Measurements from ENCODE around the gene TRIM54.

Gene TRIM54

DNA sequence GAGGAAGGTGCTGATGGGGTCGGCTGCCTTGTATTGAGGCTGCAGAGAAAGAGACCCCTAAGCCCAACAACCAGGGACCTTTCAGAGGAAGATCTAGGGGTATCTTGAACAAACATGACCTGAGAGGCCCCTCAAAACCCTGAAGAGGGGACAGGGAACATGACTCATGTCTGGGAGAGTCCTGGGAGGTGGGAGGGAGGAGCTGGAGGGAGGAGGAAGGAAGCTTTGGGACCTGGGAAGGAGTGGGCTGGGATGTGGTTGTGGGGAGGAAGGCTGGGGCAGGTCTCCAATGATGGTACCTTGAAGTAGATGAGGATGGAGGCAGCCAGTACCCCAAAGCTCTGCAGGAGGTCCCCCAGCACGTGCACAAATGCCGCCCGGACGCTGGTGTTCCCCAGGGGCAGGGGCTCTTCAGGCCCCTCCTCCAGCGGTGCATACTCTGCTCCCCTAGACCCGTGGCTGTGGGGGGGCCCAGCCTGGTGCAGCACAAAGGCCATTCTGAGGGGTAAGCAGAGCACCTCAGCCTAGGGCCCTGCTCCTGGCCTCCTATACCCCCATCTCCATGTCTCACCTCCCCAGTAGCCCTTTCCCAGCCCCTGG is 25.3 kb upstream of the TRIM54 start:
- DNase-seq (ENCODE audit: insufficient read length, low spot score) (no peak), FAIRE-seq (no peak)
- TF ChIP-seq, protein P1, sequence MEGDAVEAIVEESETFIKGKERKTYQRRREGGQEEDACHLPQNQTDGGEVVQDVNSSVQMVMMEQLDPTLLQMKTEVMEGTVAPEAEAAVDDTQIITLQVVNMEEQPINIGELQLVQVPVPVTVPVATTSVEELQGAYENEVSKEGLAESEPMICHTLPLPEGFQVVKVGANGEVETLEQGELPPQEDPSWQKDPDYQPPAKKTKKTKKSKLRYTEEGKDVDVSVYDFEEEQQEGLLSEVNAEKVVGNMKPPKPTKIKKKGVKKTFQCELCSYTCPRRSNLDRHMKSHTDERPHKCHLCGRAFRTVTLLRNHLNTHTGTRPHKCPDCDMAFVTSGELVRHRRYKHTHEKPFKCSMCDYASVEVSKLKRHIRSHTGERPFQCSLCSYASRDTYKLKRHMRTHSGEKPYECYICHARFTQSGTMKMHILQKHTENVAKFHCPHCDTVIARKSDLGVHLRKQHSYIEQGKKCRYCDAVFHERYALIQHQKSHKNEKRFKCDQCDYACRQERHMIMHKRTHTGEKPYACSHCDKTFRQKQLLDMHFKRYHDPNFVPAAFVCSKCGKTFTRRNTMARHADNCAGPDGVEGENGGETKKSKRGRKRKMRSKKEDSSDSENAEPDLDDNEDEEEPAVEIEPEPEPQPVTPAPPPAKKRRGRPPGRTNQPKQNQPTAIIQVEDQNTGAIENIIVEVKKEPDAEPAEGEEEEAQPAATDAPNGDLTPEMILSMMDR (IDR thresholded peaks at IDR 0.05; ENCODE audit: insufficient read depth, missing control alignments), result no peak

DNA sequence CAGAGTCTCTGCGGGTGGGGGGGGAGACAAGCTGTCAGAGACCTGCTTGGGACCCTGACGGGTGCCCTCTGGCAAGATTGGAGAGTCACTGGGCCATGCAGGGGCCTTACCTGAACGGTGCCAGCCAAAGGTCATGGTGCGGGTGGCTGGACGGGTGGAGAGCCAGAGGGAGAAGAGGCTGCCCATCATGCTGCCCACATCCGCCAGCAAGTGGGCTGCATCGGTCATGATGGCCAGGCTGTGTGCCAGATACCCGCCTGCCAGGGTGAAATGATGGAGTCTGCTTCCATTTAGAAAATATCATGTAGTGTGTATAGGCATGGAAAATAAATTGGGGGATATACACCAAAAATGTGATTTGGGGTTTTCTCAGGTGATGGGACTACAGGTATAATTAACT is 24.2 kb upstream of the TRIM54 start:
- DNase-seq (ENCODE audit: insufficient read length, low spot score), result no peak
- no peak for FAIRE-seq
- TF ChIP-seq, protein P1 (IDR thresholded peaks at IDR 0.05; ENCODE audit: insufficient read depth, missing control alignments), result no peak

DNA sequence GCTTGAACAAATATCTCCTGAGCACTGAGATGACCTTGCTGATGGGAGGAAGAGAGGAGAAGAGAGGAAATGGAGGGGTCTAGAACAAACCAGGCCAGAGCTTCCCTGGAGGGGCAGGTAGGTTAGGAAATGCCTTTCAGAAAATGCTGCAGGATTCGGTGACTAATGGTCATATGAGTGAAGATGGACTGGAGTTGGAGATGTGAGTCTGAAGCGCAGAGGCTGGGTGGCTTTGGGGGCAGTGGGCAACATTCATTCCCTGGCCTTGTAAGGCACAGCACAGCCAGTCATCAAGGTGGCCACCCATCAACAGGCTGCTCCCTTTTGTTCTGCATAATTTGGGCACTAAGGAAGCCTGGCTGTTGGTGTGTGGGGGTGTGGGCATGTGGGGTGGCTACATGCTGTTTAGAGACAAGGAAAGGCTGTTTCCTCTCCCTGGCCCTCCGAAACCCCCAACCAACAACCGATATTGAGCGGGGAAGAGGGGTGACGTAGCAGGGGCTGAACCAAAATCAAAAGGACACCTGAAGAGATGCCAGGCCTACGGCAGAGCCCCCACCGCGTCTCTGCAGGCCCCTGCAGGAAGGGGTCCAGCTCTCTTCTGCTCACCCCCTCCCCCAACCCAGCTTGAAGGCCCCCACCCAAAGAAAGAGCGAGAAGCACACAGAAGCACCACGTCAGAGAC is 20.8 kb upstream of the TRIM54 start:
- no peak for DNase-seq (ENCODE audit: insufficient read length, low spot score)
- TF ChIP-seq, protein P1 (IDR thresholded peaks at IDR 0.05; ENCODE audit: insufficient read depth, missing control alignments), result no peak
- no peak for FAIRE-seq

DNA sequence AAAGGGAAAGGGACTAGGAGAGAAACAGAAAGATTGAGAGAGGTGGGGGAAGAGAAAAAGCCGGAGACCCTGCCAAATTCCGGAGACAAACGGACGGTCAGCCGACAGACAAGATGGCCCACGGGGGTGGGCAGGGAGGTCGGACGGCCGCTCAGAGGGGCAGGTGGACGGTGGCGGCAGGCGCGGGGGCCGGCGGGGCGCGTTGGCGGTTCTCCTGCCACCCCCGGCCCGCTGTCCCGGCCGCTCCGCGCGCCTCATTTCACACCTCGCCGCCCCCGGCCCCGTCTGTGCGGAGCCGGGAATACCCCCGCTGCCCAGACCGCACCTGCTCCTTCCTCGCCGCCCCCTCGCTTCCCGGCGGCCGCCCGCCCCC is 20.3 kb upstream of the TRIM54 start:
- DNase-seq (ENCODE audit: insufficient read length, low spot score), result no peak
- no peak for FAIRE-seq
- TF ChIP-seq, protein P1 (IDR thresholded peaks at IDR 0.05; ENCODE audit: insufficient read depth, missing control alignments), result no peak

DNA sequence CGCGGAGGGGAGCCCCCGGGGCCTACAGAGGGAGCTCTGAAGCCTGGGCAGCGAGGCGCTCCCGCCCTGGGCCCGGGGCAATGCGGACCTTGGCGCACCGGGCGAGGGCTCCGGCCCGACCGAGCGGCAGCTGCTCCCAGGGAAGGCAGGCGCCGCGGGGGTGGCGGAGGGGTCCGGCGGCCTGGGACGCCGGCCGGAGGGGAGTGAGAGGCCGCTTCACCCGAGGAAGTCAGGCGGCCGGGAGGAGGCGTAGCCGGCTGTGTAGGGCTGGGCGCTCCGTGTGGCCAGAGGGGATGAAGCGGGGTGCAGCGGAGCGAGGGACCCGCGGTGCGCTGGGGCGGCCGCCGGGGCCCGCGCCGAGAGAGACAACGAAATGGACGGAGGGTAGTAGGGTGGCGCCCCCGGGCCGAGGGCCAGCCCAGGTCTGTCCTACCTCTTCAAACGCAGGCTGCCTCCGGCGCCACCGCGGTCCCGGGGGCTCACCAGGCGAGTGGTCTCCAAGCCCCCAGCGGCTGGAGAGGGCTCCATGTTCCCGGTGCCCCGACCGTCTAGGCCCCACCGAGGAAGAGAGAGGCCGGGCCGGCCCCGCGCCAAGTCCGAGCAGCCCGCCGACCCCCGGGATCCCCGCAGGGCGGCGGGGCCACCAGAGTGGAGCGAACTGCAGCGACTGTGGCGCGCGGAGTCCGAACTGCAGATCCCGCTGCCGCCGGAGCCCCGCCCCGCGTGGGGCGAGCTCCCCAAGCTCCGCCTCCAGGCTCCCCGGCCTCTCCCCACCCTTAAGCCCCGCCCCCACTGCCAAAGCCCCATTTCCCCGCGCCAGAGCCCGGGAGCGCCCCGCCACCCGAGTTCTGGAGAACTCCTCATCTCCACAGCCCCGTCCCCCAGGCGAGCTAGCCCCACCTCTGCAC is 19.6 kb upstream of the TRIM54 start, which contains the start of gene SLC30A3:
SLC30A3 (minus strand) TSS at position 669 of the 908 bp plus-strand sequence; CDS start at position 528, 141 bp downstream.
- FAIRE-seq (no peak), DNase-seq (ENCODE audit: insufficient read length, low spot score) (peak; percentile 96)
- TF ChIP-seq, protein P1 (IDR thresholded peaks at IDR 0.05; ENCODE audit: insufficient read depth, missing control alignments), result no peak

DNA sequence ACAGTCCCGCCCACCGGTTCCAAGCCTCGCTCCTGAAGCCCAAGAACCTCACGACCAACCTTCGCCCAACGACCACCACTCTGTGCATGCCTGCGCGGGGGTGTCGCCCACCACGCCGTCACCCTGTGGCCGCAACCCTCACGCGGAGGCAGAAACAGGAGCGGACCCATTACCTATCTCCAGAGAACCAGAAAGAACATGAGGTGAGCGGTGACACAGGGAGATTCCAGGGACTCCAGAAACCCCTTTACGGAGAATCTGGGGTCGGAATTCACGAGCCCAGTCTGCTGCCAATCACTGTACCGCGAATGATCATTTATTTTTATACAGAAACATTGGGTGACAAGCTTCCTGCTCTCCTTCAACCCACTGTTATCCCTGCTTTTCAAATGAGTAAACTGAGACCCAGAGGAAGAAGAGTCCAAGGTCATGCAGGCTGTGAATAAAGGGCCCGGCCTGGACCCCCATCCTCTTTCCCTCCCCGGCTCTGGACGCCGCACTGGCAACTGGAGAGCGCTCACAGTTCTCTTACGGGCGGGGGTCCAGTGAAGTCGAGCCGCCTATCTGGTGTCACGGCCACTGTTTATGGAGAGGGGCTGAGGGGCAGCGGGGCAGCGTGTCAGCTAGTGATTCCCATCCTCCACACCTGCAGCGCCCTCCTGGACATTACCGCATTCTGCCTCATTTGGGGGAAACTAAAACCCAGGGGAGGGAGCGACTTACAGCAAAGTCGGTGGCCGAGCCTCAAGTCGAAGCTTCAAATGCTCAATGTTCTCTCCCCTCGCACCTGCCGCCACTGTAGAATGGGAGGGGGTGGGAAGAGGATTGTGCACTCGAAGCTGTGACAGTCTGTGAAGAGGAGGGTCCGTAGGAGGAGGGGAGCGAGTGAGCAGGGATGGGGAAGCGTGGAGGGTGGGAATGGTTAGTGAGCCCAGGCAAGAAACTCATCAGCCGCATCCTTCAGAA is 18.7 kb upstream of the TRIM54 start:
- FAIRE-seq (no peak), DNase-seq (ENCODE audit: insufficient read length, low spot score) (no peak)
- TF ChIP-seq, protein P1 (IDR thresholded peaks at IDR 0.05; ENCODE audit: insufficient read depth, missing control alignments), result no peak

All from D721Med (cell line).